HEK293 (cell line): Measurements from ENCODE around the gene TRAF6.

Experiments
- CTCF ChIA-PET: fragments of 350-600 bp; formaldehyde crosslinking; extraction: SDS; loops from one replicate; lab custom pipeline; 2021; ENCODE audit warnings: antibody characterized with exemption; lab: Yijun Ruan, JAX
- POLR2A ChIA-PET: fragments of 300-600 bp; formaldehyde crosslinking; extraction: SDS; loops from one replicate; lab custom pipeline; 2020; ENCODE audit warnings: antibody characterized with exemption, inconsistent platforms; lab: Yijun Ruan, JAX
- H3K27ac ChIP-seq: fragments of 200-500 bp; sonication (Bioruptor generic); 2 replicates; pipeline ENCODE4 v1.5.1; 2014; ENCODE audit warnings: low read depth, low read length, control low read depth, inconsistent platforms; ENCODE audit errors: extremely low read depth
- H3K36me3 ChIP-seq, 2 experiments: fragments of 200-500 bp in 1 of 2; sonication (Bioruptor generic) in 1 of 2; 1 replicate in 1 of 2; 2 replicates in 1 of 2; pipeline ENCODE4 v1.5.1; 2014 to 2017; ENCODE audit warnings: inconsistent platforms in 2 of 2, low read length in 2 of 2; ENCODE audit not compliant: control insufficient read depth in 2 of 2, insufficient read depth in 1 of 2
- H3K4me1 ChIP-seq: fragments of 200-500 bp; sonication (Bioruptor generic); 2 replicates; pipeline ENCODE4 v1.5.1; 2014; ENCODE audit warnings: mild to moderate bottlenecking, low read length, inconsistent platforms; ENCODE audit not compliant: control insufficient read depth, insufficient read depth
- H3K4me3 ChIP-seq: 2 replicates; pipeline ENCODE4 v1.5.1; 2011; ENCODE audit warnings: low read depth, mild to moderate bottlenecking, control low read depth, low read length, moderate library complexity
- H3K9me3 ChIP-seq: fragments of 200-500 bp; sonication (Bioruptor generic); 2 replicates; pipeline ENCODE4 v1.5.1; 2014; ENCODE audit warnings: low read depth, low read length, inconsistent platforms; ENCODE audit not compliant: control insufficient read depth, insufficient read depth
- ATF2 ChIP-seq: fragments of 450-650 bp; formaldehyde crosslinking; IDR thresholded peaks from 2 replicates; pipeline ENCODE4 v1.5.1; 2016; ENCODE audit warnings: missing biosample characterization, missing genetic modification characterization, low read depth
- KLF16 ChIP-seq: fragments of 450-650 bp; formaldehyde crosslinking; IDR thresholded peaks from 2 replicates; pipeline ENCODE4 v1.5.1; 2017; ENCODE audit warnings: missing biosample characterization, missing genetic modification characterization
- PRDM10 ChIP-seq: fragments of 450-650 bp; formaldehyde crosslinking; IDR thresholded peaks from 2 replicates; pipeline ENCODE4 v1.5.1; 2016; ENCODE audit warnings: missing biosample characterization, missing genetic modification characterization
- PRDM6 ChIP-seq: fragments of 450-650 bp; formaldehyde crosslinking; IDR thresholded peaks from 2 replicates; pipeline ENCODE4 v1.5.1; 2017; ENCODE audit warnings: missing biosample characterization, missing genetic modification characterization
- ZBTB20 ChIP-seq: fragments of 450-650 bp; formaldehyde crosslinking; IDR thresholded peaks from 2 replicates; pipeline ENCODE4 v1.5.1; 2016; ENCODE audit warnings: missing biosample characterization, missing genetic modification characterization
- ZBTB6 ChIP-seq: fragments of 450-650 bp; formaldehyde crosslinking; IDR thresholded peaks from 2 replicates; pipeline ENCODE4 v1.5.1; 2017; ENCODE audit warnings: missing biosample characterization, missing genetic modification characterization
- ZNF423 ChIP-seq: fragments of 450-650 bp; formaldehyde crosslinking; IDR thresholded peaks from 2 replicates; pipeline ENCODE4 v1.5.1; 2016; ENCODE audit warnings: missing biosample characterization, missing genetic modification characterization
- ZNF560 ChIP-seq: fragments of 450-650 bp; formaldehyde crosslinking; IDR thresholded peaks from 2 replicates; pipeline ENCODE4 v1.5.1; 2017; ENCODE audit warnings: missing biosample characterization, missing genetic modification characterization, borderline replicate concordance
- ZNF645 ChIP-seq: fragments of 450-650 bp; formaldehyde crosslinking; IDR thresholded peaks from 2 replicates; pipeline ENCODE4; 2016; ENCODE audit warnings: missing biosample characterization, missing genetic modification characterization
- ZSCAN23 ChIP-seq: fragments of 450-650 bp; formaldehyde crosslinking; IDR thresholded peaks from 2 replicates; pipeline ENCODE4 v1.5.1; 2016; ENCODE audit warnings: missing biosample characterization, missing genetic modification characterization
- TF ChIP-seq, protein P1 (sequence below): fragments of 450-650 bp; formaldehyde crosslinking; IDR thresholded peaks from 2 replicates; pipeline ENCODE4 v1.5.1; 2017; ENCODE audit warnings: missing biosample characterization, mild to moderate bottlenecking, missing genetic modification characterization, moderate library complexity
- TF ChIP-seq, protein P2 (sequence below): fragments of 450-650 bp; formaldehyde crosslinking; IDR thresholded peaks from 2 replicates; pipeline ENCODE4 v1.5.1; 2016; ENCODE audit warnings: missing biosample characterization, missing genetic modification characterization
- TF ChIP-seq, protein P3 (sequence below): fragments of 450-650 bp; formaldehyde crosslinking; IDR thresholded peaks from 2 replicates; pipeline ENCODE4 v1.5.1; 2016; ENCODE audit warnings: missing biosample characterization, missing genetic modification characterization

TRAF6 gene

DNA sequence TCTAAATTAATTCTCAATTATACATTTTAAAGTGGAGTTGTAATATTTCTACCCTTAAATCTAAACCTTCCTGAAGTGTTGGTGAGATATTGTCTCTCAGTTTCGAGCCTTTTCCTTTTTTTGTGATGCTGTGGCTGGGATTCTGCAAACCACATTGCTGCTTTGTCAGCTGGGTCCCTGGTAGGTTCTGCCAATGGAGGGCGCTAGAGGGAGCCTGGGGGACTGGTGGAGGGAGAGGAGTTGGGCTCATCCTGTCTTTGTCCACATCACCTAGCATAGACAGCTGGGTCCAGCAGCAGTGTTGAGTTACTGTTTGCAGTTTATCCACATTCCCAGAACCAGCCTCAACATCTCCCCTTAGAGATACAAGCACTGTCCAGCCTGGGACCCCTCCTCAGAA lies 41.0 kb downstream of the TRAF6 start:
- Histone ChIP-seq H3K9me3 (no peaks in the 10 kb centered on the region), H3K27ac (no peak overlapping the region), H3K4me1 (no peaks in the 10 kb centered on the region), H3K36me3 (no peaks in the 10 kb centered on the region), H3K4me3 (no peak overlapping the region)
- ChIA-PET CTCF (interaction anchor here (0.5 to 5.6 kb wide), 29 partner anchors 10 to 483 kb away, joined by 3 to 48 read pairs (median 4); partner anchors contain the start of gene TRAF6), POLR2A (interaction anchor here (1.9 to 4.7 kb wide), 4 partner anchors 10 to 92 kb away, joined by 7 to 33 read pairs (median 16); no protein-coding TSS in a partner anchor)
- TF ChIP-seq, protein P1, sequence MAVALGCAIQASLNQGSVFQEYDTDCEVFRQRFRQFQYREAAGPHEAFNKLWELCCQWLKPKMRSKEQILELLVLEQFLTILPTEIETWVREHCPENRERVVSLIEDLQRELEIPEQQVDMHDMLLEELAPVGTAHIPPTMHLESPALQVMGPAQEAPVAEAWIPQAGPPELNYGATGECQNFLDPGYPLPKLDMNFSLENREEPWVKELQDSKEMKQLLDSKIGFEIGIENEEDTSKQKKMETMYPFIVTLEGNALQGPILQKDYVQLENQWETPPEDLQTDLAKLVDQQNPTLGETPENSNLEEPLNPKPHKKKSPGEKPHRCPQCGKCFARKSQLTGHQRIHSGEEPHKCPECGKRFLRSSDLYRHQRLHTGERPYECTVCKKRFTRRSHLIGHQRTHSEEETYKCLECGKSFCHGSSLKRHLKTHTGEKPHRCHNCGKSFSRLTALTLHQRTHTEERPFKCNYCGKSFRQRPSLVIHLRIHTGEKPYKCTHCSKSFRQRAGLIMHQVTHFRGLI (tag by site-specific recombination): peak; percentile 52; the same call in 1 of the 2 replicates
- TF ChIP-seq PRDM10 (tag by site-specific recombination) (peak; percentile 19; the same call in 1 of the 2 replicates), ZNF423 (tag by site-specific recombination) (no peak)

DNA sequence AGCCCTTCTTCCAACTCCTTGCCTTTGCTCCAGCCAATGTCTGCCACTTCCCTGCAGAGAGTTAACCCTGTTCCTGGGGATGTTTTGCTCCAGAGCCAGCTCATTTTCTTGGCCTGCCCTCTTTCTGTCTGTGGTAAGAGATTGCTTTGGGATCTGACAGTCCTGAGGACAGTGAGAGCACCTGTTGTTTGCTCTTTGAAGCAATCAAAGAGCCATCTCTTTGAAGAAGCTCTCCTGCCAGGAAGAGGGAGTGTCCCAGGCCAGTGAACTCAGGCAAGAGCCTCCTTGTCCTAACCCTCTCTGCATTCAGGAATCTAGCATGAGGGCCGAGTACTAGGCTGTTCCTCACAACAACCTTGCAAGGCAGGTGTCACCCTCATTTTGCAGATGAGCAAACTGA lies 42.2 kb downstream of the TRAF6 start:
- no peak overlapping the region for H3K27ac ChIP-seq
- ChIA-PET CTCF (interaction anchor here (0.7 to 5.6 kb wide), 21 partner anchors 9 to 175 kb away, joined by 3 to 48 read pairs (median 6); partner anchors contain the start of gene TRAF6), POLR2A (interaction anchor here (0.6 to 4.7 kb wide), 5 partner anchors 11 to 171 kb away, joined by 4 to 33 read pairs (median 12); no protein-coding TSS in a partner anchor)
- H3K36me3 ChIP-seq: no peaks in the 10 kb centered on the region
- TF ChIP-seq, protein P2, sequence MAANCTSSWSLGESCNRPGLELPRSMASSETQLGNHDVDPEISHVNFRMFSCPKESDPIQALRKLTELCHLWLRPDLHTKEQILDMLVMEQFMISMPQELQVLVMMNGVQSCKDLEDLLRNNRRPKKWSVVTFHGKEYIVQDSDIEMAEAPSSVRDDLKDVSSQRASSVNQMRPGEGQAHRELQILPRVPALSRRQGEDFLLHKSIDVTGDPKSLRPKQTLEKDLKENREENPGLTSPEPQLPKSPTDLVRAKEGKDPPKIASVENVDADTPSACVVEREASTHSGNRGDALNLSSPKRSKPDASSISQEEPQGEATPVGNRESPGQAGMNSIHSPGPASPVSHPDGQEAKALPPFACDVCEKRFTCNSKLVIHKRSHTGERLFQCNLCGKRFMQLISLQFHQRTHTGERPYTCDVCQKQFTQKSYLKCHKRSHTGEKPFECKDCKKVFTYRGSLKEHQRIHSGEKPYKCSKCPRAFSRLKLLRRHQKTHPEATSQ (tag by site-specific recombination): no peak
- no peak for TF ChIP-seq ZBTB20
- no peak for TF ChIP-seq ATF2
- no peak for TF ChIP-seq ZNF645 (tag by site-specific recombination)
- no peak for TF ChIP-seq PRDM6
- TF ChIP-seq ZBTB6 (tag by site-specific recombination): no peak
- no peak for TF ChIP-seq ZNF560 (tag by site-specific recombination)
- TF ChIP-seq, protein P3, sequence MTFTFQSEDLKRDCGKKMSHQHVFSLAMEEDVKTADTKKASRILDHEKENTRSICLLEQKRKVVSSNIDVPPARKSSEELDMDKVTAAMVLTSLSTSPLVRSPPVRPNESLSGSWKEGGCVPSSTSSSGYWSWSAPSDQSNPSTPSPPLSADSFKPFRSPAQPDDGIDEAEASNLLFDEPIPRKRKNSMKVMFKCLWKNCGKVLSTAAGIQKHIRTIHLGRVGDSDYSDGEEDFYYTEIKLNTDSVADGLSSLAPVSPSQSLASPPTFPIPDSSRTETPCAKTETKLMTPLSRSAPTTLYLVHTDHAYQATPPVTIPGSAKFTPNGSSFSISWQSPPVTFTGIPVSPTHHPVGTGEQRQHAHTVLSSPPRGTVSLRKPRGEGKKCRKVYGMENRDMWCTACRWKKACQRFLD (tag by site-specific recombination): no peak
- TF ChIP-seq ZSCAN23 (tag by site-specific recombination): no peak
- TF ChIP-seq KLF16 (tag by site-specific recombination): no peak
- H3K4me1 ChIP-seq: no peaks in the 10 kb centered on the region
- H3K4me3 ChIP-seq: no peak overlapping the region
- H3K9me3 ChIP-seq: no peaks in the 10 kb centered on the region
